ENCODE results near the gene HOXB5. TPM values are rescaled to one million over a fixed set of nuclear protein-coding genes. Genes with fewer than 3 reads are reported as not detected.
A peak's percentile ranks its signal among the peaks of the same experiment; 100 is the strongest.

The HOXB5 gene
- total RNA-seq, 1 donor from 2014 or later: not detected

DNA sequence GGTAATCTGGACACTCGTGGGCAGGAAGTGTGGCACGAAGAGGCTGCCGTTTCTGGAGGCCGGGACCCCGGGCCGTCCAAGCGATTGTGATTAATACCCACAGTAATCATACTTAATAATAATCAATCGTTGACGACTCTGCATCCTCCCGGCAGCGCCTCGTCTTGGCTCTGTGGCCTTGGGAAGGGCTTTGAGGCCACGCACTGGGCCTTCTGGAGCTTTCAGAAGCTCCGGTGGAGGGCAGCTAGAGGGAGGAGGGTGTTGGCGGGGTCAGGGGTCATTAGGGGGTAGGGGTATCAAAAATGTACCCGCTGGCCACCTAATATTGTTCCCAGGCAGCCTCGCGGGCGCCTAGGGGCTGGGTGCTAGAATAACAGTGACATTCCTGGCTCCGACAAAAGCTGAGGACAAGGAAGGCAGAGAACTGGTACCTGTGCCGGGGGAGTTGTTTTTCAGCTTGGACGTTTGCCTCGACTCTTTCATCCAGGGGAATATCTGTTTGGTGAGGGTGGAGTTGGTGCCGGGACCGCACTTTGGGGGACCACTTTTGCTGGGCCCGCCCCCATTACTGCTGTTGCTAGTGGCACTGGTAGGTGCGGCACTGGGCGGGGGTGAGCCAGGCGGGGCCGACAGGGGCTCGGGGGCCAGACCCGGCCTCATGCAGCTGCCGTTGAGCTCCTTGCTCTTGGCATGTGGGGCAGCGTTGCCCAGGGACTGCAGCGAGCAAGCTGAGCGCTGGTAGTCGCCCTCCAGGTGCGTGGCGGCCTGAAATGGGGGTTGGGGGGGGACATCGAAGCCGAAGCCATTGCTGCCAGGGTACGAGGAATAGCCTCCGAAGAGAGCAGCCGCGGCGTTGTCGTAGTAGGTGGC lies 41.7 kb downstream of the HOXB5 start:
- DNase-seq: no peak
- Mint-ChIP-seq H3K27ac (no peak overlapping the region), H3K4me1 (peaks cover 26% of the 10 kb centered on the region), H3K27me3 (peaks cover 22% of the 10 kb centered on the region), H3K9me3 (no peaks in the 10 kb centered on the region), H3K4me3 (no peak overlapping the region), H3K36me3 (ENCODE audit: low read depth) (peaks cover 18% of the 10 kb centered on the region)
- intact Hi-C loops (cut with micrococcal nuclease): no loop called here

DNA sequence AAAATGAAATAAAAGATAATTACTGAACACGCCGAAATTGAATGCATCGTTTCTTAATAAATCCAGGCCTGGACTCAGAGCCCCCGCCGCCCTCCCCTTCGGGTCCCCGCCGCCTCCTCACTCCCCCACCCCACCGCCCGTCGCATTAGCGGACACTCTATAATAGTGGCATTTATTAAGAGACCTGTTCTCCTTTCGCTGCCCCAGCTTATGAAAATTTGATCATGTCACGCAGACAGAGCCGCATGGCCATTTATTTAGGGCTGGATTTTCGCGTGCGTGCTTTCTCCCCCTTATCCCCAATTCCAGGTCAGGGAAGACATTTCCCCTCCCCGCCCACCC lies 42.4 kb downstream of the HOXB5 start:
- peaks cover 32% of the 10 kb centered on the region for H3K4me1 Mint-ChIP-seq
- H3K36me3 Mint-ChIP-seq (ENCODE audit: low read depth): peaks cover 18% of the 10 kb centered on the region
- intact Hi-C loops (cut with micrococcal nuclease): no loop called here
- no peak overlapping the region for H3K27ac Mint-ChIP-seq
- peaks cover 16% of the 10 kb centered on the region for H3K27me3 Mint-ChIP-seq
- no peaks in the 10 kb centered on the region for H3K9me3 Mint-ChIP-seq
- H3K4me3 Mint-ChIP-seq: no peak overlapping the region
- DNase-seq: no peak

DNA sequence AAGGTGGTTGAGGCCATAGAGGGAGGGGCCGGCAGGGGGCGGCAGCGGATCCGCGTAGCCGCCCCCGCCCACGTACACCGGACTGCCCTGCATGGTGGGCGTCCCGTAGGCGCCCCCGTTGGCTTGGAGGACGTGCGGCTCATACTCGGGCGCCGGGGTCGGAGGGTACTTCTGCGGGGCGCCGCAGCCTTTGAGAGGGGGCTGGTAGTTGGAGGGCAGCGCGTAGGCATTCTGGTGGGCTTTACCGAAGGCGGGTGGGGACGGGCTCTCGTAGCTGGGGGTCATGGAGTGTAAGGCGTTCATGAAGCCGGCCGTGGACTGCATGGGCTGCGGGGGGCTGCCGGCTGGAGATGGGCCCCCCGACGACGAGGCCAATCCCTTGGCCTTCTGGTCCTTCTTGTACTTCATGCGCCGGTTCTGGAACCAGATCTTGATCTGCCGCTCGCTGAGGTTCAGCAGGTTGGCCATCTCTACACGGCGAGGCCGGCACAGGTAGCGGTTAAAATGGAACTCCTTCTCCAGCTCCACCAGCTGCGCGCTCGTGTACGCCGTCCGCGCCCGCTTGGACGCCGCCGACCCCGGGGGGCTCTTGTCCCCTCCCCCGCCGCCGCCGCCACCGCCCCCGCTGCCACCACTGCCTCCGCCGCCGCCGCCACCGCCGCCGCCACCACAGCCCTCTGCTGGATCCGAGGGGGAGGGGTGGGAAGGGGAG lies 42.9 kb downstream of the HOXB5 start:
- peaks cover 35% of the 10 kb centered on the region for H3K4me1 Mint-ChIP-seq
- no peak overlapping the region for H3K4me3 Mint-ChIP-seq
- peaks cover 18% of the 10 kb centered on the region for H3K36me3 Mint-ChIP-seq (ENCODE audit: low read depth)
- intact Hi-C loops (cut with micrococcal nuclease): no loop called here
- peaks cover 12% of the 10 kb centered on the region for H3K27me3 Mint-ChIP-seq
- H3K27ac Mint-ChIP-seq: no peak overlapping the region
- no peak for DNase-seq
- no peaks in the 10 kb centered on the region for H3K9me3 Mint-ChIP-seq

DNA sequence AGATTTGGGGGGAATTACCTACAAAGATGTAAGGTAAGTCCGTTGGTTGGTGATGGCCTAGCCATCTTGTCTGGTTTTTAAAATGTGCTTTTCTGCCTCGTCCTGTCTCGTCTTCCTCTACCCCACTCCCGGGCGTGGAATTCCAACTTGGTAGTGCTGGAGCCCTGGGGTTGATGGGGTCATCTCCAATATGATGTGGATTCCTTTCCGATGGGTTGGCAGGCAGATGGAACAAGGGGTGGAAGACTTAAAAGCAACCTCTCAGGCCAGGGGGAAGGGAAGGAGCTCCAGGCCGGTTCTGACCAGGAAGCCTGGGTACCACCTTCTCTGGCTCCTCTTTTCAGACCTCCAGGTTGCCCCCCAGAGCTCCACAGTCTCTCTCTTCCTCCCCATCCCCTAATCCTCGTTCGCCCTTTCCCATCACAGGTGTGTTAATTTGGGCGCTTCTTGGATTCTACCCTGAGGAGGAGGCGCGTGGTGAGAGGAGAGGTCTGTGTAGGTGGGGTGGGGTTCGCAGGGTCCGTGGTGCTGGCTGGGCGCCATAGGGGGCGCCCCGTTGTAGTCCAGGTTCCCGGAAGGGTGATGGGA lies 43.6 kb downstream of the HOXB5 start:
- Mint-ChIP-seq H3K27me3 (peaks cover 8% of the 10 kb centered on the region), H3K9me3 (no peaks in the 10 kb centered on the region), H3K27ac (no peak overlapping the region), H3K4me1 (peaks cover 35% of the 10 kb centered on the region), H3K4me3 (no peak overlapping the region), H3K36me3 (ENCODE audit: low read depth) (peaks cover 14% of the 10 kb centered on the region)
- DNase-seq: no peak
- intact Hi-C loops (cut with micrococcal nuclease): loop anchor here (1.0 kb wide), 1 partner anchor 9 kb away; no protein-coding TSS in a partner anchor

DNA sequence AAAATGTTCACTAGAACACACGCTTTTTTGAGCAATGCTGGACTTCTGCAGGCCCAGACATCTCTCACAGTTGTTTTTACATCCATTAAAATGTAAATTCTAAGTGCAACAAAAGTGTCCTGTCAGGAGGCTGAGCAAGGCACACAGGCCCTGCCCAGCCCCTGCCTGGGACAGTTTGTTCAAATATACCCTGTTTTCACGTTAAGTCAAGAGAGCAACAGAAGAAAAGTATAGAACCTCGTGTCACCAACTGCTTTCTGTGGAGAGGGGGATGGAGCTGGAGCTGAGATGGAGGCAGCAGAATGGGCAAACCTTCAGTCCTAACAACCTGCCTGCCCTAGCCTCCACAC lies 44.3 kb downstream of the HOXB5 start:
- DNase-seq: no peak
- peaks cover 3% of the 10 kb centered on the region for H3K27me3 Mint-ChIP-seq
- peak overlapping the region; percentile 29 for H3K27ac Mint-ChIP-seq
- intact Hi-C loops (cut with micrococcal nuclease): loop anchor here (1.0 kb wide), 1 partner anchor 8 kb away; no protein-coding TSS in a partner anchor
- H3K36me3 Mint-ChIP-seq (ENCODE audit: low read depth): peaks cover 10% of the 10 kb centered on the region
- no peak overlapping the region for H3K4me3 Mint-ChIP-seq
- no peaks in the 10 kb centered on the region for H3K9me3 Mint-ChIP-seq
- H3K4me1 Mint-ChIP-seq: peaks cover 36% of the 10 kb centered on the region

DNA sequence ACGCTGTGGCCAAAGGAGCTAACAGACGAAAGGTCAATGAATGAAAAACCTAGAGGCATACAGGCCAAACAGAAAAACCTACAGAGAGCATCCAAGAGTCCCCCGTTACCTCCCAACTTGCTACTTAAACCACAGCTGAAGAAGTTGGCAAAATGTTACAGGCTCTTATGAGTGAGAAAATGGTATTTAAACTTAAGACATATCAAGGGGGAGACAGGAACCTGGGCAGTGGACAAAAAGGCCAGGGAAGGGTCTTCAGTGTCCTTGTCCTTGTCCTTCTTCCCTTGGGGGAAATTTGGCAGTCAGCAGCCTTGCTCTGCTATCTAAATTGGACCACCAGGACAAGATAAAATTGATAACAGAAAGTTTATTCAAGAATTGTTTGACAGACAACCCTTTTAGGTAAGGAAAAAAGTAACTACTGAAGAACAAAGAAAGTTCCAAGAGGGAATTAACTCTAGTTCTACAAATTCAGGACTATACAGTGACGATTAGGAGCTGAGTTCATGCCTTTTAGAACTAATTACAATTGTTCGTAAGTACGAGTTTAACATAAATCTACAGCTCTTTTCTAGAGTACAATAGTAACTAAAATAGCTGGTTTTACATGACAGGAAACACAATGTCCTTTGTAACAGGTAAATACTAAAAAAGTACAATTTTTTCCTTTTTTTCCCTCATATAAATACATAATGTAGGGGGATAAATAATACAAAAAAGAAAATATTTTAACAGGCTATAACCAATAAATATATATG lies 44.9 kb downstream of the HOXB5 start:
- H3K4me3 Mint-ChIP-seq: peak overlapping the region; percentile 82
- no peaks in the 10 kb centered on the region for H3K9me3 Mint-ChIP-seq
- DNase-seq: no peak
- peaks cover 1% of the 10 kb centered on the region for H3K27me3 Mint-ChIP-seq
- peaks cover 38% of the 10 kb centered on the region for H3K4me1 Mint-ChIP-seq
- intact Hi-C loops (cut with micrococcal nuclease): loop anchor here (1.0 kb wide), 1 partner anchor 7 kb away; no protein-coding TSS in a partner anchor
- peaks cover 12% of the 10 kb centered on the region for H3K36me3 Mint-ChIP-seq (ENCODE audit: low read depth)
- peak overlapping the region; percentile 83 for H3K27ac Mint-ChIP-seq

DNA sequence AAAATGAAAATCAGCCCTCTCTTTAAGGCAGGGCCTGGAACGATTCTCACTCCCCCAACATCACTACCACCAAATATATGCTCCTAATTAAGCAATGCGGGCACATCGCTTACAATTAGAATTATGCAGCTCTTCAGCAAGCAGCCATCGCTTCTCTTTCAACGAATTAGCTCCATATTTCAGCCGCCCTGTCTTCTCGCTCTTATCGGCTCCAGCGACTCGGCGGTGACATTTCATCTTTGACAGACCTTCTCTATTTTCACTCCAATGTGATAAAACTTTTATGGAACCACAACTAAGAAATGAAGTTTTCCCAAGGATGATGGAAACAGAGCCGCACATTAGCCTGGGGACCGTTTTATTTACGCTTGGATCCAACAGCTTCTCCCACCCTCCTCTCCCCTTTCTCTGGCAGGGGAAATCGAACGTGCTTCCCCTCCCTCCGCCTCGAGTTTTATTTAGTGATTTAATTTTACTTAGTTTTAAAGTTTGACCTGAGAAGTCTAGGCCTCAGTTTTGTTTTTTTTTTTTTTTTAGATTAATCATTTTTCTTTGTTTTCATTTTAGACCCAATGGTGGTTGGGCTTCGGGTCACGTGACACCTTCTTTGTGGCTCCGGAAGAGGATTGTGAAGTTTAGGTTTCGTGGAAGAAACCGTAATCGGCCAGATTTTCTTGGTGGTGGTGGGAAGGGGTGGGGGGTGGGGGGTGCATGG lies 45.6 kb downstream of the HOXB5 start:
- peak; percentile 87 for DNase-seq
- Mint-ChIP-seq H3K4me3 (peak overlapping the region; percentile 82), H3K36me3 (ENCODE audit: low read depth) (peaks cover 13% of the 10 kb centered on the region), H3K27ac (peak overlapping the region; percentile 83), H3K27me3 (no peaks in the 10 kb centered on the region), H3K4me1 (peaks cover 38% of the 10 kb centered on the region), H3K9me3 (no peaks in the 10 kb centered on the region)
- intact Hi-C loops (cut with micrococcal nuclease): no loop called here

DNA sequence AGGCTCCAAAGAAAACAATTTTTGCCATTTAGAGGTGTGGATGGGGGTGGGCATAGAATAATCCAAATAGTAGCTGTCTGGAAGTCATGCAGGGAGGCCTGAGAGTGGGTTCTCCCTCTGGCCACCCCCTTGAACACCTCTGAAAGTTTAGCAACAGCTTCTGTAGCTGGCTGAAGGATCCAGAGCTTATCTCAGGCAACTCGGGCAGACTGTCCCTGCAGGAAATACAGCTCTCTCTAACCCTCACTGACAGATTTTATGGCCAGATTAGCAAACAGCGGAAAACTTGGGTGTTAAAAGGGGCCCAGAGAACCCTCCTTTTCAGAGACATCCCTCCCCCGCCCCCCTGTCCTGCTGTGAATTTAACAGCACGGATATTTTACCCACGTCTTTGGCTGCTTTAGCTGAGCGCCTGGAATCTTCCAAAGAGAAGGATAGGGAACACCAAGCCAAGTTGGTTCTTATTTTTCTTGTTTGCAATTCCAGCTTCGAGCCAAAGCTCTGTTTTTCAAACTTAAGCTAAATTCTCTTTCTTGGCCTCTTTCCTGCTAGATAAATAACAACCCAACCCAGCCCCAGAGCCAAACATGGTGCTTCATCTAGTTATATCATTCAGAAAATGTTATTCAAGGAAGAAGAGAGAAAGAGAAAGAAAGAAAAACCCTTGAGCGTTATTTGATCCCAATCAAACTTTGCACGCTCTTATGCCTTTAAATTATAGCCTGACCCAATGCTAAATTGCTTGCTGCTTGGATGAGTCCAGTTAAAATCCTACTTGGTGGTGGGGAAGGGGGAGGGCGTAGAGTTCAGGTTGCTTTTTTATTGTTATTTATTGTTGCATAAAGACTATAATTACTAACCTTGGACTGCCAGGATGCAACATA lies 46.4 kb downstream of the HOXB5 start:
- peaks cover 43% of the 10 kb centered on the region for H3K4me1 Mint-ChIP-seq
- peak overlapping the region; percentile 82 for H3K4me3 Mint-ChIP-seq
- H3K27me3 Mint-ChIP-seq: peaks cover 2% of the 10 kb centered on the region
- H3K27ac Mint-ChIP-seq: peak overlapping the region; percentile 83
- intact Hi-C loops (cut with micrococcal nuclease): no loop called here
- DNase-seq: peak; percentile 75
- H3K9me3 Mint-ChIP-seq: no peaks in the 10 kb centered on the region
- H3K36me3 Mint-ChIP-seq (ENCODE audit: low read depth): peaks cover 19% of the 10 kb centered on the region

DNA sequence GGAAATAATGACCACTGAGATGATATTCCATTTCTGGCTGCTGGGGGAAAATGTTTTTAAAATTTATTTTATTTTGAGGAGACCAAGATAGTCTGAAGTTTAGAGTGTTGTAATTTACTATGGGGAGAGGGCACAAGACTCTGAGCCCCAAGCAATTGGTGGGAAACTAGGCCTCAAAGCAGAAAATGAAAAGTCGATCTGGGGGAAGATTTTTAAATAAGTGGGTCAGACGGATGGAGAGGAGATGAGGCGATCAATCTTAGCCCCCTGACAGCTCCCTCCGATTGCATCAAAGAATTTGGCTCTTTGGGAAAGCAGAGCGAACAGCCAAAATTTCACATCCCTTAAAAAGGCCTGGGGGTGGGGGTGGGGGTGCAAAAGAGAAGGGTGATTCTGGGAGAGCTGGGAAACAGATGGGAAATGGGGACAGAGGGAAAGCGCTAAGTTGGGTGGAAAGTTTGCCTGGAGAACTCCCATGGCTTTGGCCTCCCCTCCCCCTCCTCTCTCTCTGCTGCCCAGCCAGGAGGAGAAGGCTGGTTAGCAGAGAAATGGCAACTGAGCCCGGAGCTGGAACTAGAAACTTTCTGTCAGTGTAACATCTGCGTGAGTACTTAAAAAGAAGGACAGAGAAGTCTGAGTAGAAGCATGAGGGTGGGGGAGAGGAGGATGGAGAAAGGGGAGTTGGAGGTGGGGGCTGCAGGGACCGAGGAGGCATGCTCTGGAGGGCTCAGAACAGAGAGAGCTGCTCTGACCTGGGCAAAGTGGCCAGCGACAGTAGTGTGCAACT lies 47.2 kb downstream of the HOXB5 start:
- intact Hi-C loops (cut with micrococcal nuclease): no loop called here
- peak overlapping the region; percentile 83 for H3K27ac Mint-ChIP-seq
- peak overlapping the region; percentile 82 for H3K4me3 Mint-ChIP-seq
- peaks cover 43% of the 10 kb centered on the region for H3K4me1 Mint-ChIP-seq
- H3K27me3 Mint-ChIP-seq: peaks cover 2% of the 10 kb centered on the region
- peak; percentile 66 for DNase-seq
- peaks cover 17% of the 10 kb centered on the region for H3K36me3 Mint-ChIP-seq (ENCODE audit: low read depth)
- H3K9me3 Mint-ChIP-seq: no peaks in the 10 kb centered on the region

DNA sequence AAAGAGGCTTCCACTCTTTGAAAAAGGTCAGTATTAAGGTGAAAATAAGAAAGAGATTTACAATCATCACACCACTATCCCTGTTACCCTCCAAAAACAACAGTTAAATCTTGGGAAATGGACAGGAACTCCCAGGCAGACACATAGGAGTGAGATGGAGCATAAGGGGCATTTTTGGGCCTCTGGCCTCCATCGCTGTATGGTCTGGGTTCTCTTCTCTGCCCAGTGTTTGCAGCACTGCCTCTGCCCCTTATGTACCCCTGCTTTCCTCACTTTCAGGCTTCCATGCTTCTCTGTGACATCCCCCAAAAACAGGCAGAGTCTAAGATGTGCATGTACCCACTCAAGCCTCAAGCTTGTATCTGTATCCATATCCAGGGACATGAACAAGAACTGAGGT lies 48.0 kb downstream of the HOXB5 start:
- peaks cover 20% of the 10 kb centered on the region for H3K36me3 Mint-ChIP-seq (ENCODE audit: low read depth)
- intact Hi-C loops (cut with micrococcal nuclease): no loop called here

DNA sequence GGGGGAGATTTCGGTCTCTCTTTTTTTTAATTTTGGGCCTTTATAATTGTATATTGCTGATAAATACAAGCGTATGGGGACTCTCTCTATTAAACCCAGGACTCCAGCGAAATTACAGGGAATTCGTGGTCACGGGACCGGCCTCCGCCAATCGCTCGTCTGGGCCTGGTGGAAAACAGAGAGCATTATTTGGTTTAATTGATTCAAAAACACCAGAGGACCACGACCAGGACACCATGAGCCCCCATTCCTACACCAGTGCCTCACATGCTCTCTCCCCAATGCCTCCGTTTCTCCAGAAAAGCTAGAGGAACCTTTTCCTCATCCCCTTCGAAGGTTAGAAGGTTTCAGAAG lies 48.6 kb downstream of the HOXB5 start, which contains the start of gene HOXB2:
Gene HOXB2 (minus strand): TSS at position 88 of the 354 bp plus-strand sequence. CDS start 198 bp downstream, outside the sequence.
- H3K4me1 Mint-ChIP-seq: peaks cover 51% of the 10 kb centered on the region
- peak within 1 kb of the TSS; percentile 97 for H3K27ac Mint-ChIP-seq
- intact Hi-C loops (cut with micrococcal nuclease): no loop called here
- H3K27me3 Mint-ChIP-seq: peaks cover 2% of the 10 kb centered on the region
- no peaks in the 10 kb centered on the region for H3K9me3 Mint-ChIP-seq
- peaks cover 17% of the 10 kb centered on the region for H3K36me3 Mint-ChIP-seq (ENCODE audit: low read depth)
- no peak for DNase-seq
- peak within 1 kb of the TSS; percentile 95 for H3K4me3 Mint-ChIP-seq

More for the DNA sequence above, 48.0 kb downstream of the HOXB5 start:
- Mint-ChIP-seq H3K4me3 (peak overlapping the region; percentile 95), H3K27ac (peak overlapping the region; percentile 97), H3K4me1 (peaks cover 46% of the 10 kb centered on the region), H3K27me3 (peaks cover 2% of the 10 kb centered on the region), H3K9me3 (no peaks in the 10 kb centered on the region)
- DNase-seq: no peak
